ENCODE data around the gene TMEM132E. TPM values are rescaled to one million over a fixed set of nuclear protein-coding genes. Genes with fewer than 3 reads are reported as not detected.

The TMEM132E gene
- total RNA-seq, 1 donor = not detected

- no peak for DNase-seq (ENCODE audit: low read depth)
- TF ChIP-seq, protein P1, sequence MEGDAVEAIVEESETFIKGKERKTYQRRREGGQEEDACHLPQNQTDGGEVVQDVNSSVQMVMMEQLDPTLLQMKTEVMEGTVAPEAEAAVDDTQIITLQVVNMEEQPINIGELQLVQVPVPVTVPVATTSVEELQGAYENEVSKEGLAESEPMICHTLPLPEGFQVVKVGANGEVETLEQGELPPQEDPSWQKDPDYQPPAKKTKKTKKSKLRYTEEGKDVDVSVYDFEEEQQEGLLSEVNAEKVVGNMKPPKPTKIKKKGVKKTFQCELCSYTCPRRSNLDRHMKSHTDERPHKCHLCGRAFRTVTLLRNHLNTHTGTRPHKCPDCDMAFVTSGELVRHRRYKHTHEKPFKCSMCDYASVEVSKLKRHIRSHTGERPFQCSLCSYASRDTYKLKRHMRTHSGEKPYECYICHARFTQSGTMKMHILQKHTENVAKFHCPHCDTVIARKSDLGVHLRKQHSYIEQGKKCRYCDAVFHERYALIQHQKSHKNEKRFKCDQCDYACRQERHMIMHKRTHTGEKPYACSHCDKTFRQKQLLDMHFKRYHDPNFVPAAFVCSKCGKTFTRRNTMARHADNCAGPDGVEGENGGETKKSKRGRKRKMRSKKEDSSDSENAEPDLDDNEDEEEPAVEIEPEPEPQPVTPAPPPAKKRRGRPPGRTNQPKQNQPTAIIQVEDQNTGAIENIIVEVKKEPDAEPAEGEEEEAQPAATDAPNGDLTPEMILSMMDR (IDR thresholded peaks at IDR 0.05; ENCODE audit: insufficient read depth, low read depth, low read length) = no peak
- H3K4me3 ChIP-seq (ENCODE audit: low read depth, low read length) = no peak overlapping the region
Observed at GRCh38 chr17:34654881-34655276, 75.5 kb downstream of the TMEM132E start.

DNA sequence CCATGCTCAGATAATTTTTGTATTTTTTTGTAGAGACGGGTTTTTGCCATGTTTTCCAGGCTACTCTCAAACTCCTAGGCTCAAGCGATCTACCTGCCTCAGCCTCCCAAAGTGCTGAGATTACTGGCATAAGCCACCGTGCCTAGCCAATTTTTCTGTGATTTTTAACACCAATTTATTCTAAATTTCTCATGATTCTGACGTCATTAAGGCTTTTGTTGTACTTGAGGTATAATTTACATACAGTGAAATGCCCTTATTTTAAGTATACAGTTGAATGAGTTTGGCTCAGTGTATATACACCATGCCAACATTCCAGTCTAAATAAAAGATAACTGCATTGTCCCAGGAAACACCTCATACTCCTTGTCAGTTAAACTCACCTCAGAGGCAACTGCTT is 77.4 kb downstream of the TMEM132E start:
- no peak overlapping the region for H3K4me3 ChIP-seq (ENCODE audit: low read depth, low read length)
- no peak for DNase-seq (ENCODE audit: low read depth)
- TF ChIP-seq, protein P1 (IDR thresholded peaks at IDR 0.05; ENCODE audit: insufficient read depth, low read depth, low read length) = no peak

GRCh38 chr17:34658811-34659560 is 79.6 kb downstream of the TMEM132E start:
- TF ChIP-seq, protein P1 (IDR thresholded peaks at IDR 0.05; ENCODE audit: insufficient read depth, low read depth, low read length) = no peak
- H3K4me3 ChIP-seq (ENCODE audit: low read depth, low read length) = no peak overlapping the region
- DNase-seq (ENCODE audit: low read depth) = no peak

DNA sequence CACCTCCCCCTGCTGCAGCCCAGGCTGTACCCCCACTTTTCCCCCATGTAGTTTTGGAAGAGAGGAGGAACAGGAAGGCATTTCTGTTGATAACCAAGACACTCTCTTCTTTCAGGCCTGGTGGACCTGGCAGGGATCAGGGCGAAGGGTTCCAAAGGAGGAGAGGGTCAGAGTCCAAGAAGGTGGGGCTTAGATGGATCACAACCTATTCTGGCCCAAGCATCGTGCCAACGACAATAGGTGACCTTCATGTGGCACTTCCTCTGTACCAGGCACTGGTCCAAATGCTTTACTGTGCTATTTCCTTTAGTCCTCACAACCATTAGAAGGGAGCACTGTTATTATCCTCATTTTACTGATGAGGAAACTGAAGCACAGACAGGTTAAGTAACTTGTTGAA is 84.3 kb downstream of the TMEM132E start:
- H3K4me3 ChIP-seq (ENCODE audit: low read depth, low read length) = no peak overlapping the region
- TF ChIP-seq, protein P1 (IDR thresholded peaks at IDR 0.05; ENCODE audit: insufficient read depth, low read depth, low read length) = no peak
- DNase-seq (ENCODE audit: low read depth) = no peak

- no peak overlapping the region for H3K4me3 ChIP-seq (ENCODE audit: low read depth, low read length)
- TF ChIP-seq, protein P1 (IDR thresholded peaks at IDR 0.05; ENCODE audit: insufficient read depth, low read depth, low read length) = no peak
- no peak for DNase-seq (ENCODE audit: low read depth)
Observed at GRCh38 chr17:34665150-34665806, 85.9 kb downstream of the TMEM132E start.

DNA sequence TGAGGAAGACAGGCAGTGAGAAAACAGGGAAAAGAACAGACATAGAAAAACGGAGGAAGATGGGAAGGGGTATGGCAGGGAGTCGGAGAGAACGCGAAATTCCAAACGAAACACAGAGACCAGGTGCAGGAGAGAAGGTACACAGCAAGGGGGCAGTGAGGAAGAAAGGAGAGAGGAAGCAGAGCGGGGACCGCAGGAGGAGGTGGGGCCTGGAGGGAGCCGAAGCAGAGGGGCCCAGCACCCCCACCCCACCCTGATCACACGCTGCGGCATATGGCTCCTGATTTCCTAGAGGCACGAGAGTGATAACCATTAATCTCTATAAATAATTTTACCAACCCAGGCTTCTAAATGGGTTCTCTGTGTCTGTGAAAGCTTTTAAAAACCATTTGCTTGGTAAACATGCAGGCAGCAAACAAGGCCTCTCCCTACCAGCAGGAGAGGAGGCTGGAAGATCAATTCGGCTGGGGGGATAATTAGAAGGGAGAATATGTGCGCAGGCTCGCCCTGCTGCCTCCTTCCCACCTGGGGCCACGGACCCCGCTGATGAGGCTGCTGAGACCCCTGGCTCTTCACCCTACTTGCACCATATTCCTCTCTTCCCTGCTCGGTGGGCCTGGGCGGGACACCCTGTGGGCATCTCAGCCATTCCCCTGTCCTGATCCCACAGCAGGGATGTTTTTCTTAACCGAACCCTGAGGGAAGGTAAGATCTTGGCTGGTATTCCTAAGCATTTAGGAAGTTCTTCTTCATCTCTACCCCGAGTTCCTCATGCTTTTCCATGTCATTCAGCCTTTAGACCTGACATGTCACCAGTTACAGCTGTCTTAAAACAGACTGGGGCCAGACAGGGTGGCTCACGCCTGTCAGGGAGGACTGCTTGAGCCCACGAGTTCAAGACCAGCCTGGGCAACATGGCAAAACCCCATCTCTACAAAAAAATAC is 86.7 kb downstream of the TMEM132E start:
- TF ChIP-seq, protein P1 (IDR thresholded peaks at IDR 0.05; ENCODE audit: insufficient read depth, low read depth, low read length) = no peak
- DNase-seq (ENCODE audit: low read depth) = no peak
- no peak overlapping the region for H3K4me3 ChIP-seq (ENCODE audit: low read depth, low read length)

Measured in fibroblast of villous mesenchyme (primary cell).